ENCODE measurements around the gene DTNB. TPM values are rescaled to one million over a fixed set of nuclear protein-coding genes. Genes with fewer than 3 reads are reported as not detected.
A peak's percentile ranks its signal among the peaks of the same experiment; 100 is the strongest.

The DTNB gene
- total and polyA plus RNA-seq, 4 experiments from 2014 or later, result 18.0 to 45.3 (median 33.2) TPM

- Histone ChIP-seq H3K4me1 (ENCODE audit: insufficient read depth, low read length) (peaks cover 19% of the 10 kb centered on the region), H3K27me3 (ENCODE audit: insufficient read depth, low read length) (no peaks in the 10 kb centered on the region), H3K36me3 (ENCODE audit: insufficient read depth, low read length) (no peaks in the 10 kb centered on the region), H3K4me3 (ENCODE audit: low read length in 2 of 2) (no peak overlapping the region), H3K9me3 (ENCODE audit: control insufficient read depth in 1 of 2, low read length in 2 of 2) (peaks cover 0 to 8% of the 10 kb centered on the region in 2 donors), H3K27ac (ENCODE audit: low read depth, low read length) (no peak overlapping the region)
- Mint-ChIP-seq H3K27me3 (no peaks in the 10 kb centered on the region), H3K36me3 (peaks cover 20 to 29% of the 10 kb centered on the region in 2 donors), H3K4me1 (peaks cover 32 to 58% (median 46%) of the 10 kb centered on the region in 4 donors), H3K27ac (peak overlapping the region in 1 of 7 donors; percentile 52), H3K4me3 (no peak overlapping the region), H3K9me3 (peaks cover 0 to 20% (median 15%) of the 10 kb centered on the region in 8 donors)
- intact Hi-C loops (cut with micrococcal nuclease), result no loop called here
- ChIA-PET CTCF (ENCODE audit: partially characterized antibody) (interaction anchor here (2.0 kb wide), 1 partner anchor 32 kb away, joined by 5 read pairs; no protein-coding TSS in a partner anchor), POLR2A (ENCODE audit: partially characterized antibody) (interaction anchor here (1.4 kb wide), 1 partner anchor 12 kb away, joined by 4 read pairs; the partner anchor contains the start of gene DNMT3A)
- no peak for DNase-seq
These were observed 343.1 kb downstream of the DTNB start for GRCh38 chr2:25330273-25330672.

DNA sequence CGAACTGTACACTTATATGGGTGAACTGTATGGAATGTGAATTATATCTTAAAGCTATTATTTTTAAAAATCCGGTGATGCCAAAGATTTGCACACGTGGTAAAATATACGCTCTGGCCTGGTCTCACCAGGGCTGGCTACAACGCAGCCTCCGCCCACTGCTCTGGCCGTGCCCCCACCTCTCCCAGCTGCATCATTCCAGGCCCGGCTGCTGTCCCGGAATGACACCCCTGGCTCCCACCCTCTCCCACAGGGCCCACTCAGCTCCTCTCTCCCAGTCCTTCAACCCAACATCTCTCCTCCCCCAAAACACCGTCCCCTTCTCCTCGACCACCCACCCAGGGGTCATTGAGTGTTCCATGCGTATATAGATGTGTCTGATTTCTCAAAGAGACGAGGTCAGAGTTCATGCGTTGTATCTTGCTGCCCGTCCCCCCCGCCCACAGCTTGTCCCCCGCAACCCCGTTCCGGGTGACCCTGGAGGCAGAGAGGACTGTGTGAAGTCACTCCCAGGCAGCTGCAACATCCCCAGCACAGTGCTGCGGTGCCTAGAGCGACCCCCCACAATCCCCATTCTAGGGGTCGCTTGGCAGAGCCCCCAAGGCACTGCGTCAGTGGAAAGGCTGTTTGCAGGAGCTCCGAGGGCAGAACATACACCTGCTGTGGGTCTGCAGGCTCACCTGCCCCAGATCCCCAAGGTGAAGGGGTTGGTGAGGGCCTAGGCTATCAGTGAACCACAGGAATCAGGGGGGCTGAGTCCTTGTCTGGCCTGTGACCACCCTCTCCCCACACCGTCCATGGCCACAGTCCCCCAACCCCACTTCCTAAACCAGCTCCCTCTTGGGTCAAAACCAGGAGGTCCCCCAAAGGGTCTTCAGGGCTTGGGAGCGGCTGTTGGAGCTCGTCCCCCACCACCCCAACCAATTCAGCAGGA is 345.0 kb downstream of the DTNB start:
- DNase-seq, result no peak
- intact Hi-C loops (cut with micrococcal nuclease), result no loop called here
- Histone ChIP-seq H3K4me3 (ENCODE audit: low read length in 2 of 2) (no peak overlapping the region), H3K4me1 (ENCODE audit: insufficient read depth, low read length) (peaks cover 14% of the 10 kb centered on the region), H3K27ac (ENCODE audit: low read depth, low read length) (no peak overlapping the region), H3K9me3 (ENCODE audit: control insufficient read depth in 1 of 2, low read length in 2 of 2) (peaks cover 0 to 8% of the 10 kb centered on the region in 2 donors), H3K36me3 (ENCODE audit: insufficient read depth, low read length) (no peaks in the 10 kb centered on the region), H3K27me3 (ENCODE audit: insufficient read depth, low read length) (no peaks in the 10 kb centered on the region)
- Mint-ChIP-seq H3K27me3 (no peaks in the 10 kb centered on the region), H3K4me1 (peaks cover 32 to 55% (median 42%) of the 10 kb centered on the region in 4 donors), H3K36me3 (peaks cover 20 to 29% of the 10 kb centered on the region in 2 donors), H3K27ac (peak overlapping the region in 4 of 7 donors; percentile 19 to 81 (median 31)), H3K9me3 (peaks cover 0 to 20% (median 15%) of the 10 kb centered on the region in 8 donors), H3K4me3 (peak overlapping the region in 1 of 8 donors; percentile 10)
- ChIA-PET CTCF (ENCODE audit: partially characterized antibody) (interaction anchor here (1.7 to 2.0 kb wide), 3 partner anchors 14 to 34 kb away, joined by 5 read pairs; no protein-coding TSS in a partner anchor), POLR2A (ENCODE audit: partially characterized antibody) (interaction anchor here (0.6 to 2.3 kb wide), 4 partner anchors 14 to 490 kb away, joined by 3 to 12 read pairs (median 4); no protein-coding TSS in a partner anchor)

Small RNAs within 50 kb of the gene (microRNA-seq; reads per million reads assigned to microRNA genes)
- 52.2 reads per million, percentile 59 among the genes with 10 or more reads in this experiment for gene MIR1301 (ENCODE audit: borderline microRNAs expressed, borderline number of aligned reads, borderline replicate concordance)

Other genes starting within 250 kb of the DTNB start
- gene ASXL2, start 204.9 kb upstream of the DTNB start, total RNA-seq, result 10 to 100 TPM; 56.0 to 63.6 TPM
- 10 to 100 TPM in 1 of 2 donors, 1 to 10 TPM in 1; 6.3 to 10.1 TPM for gene ASXL2, start 204.9 kb upstream of the DTNB start, polyA plus RNA-seq

Measured in CD4-positive, alpha-beta memory T cell (primary cell).